ENCODE data around the gene TP73.
"Not testable (repeated sequence)": the region's sequence is repeated elsewhere in the genome, so short reads cannot be mapped to it uniquely, and the experiment has no call there.

Gene TP73

GRCh38 chr1:3742439-3743298 lies 90.4 kb downstream of the TP73 start:
- in situ Hi-C loops (cut with HindIII; ENCODE audit: low pct_ligation_motif_present, low pct_unique_long_range_greater_than_20kb, low sequenced_read_pairs) = no loop called here
- DNase-seq = no peak

GRCh38 chr1:3743421-3743820 lies 91.1 kb downstream of the TP73 start:
- in situ Hi-C loops (cut with HindIII; ENCODE audit: low pct_ligation_motif_present, low pct_unique_long_range_greater_than_20kb, low sequenced_read_pairs) = no loop called here
- DNase-seq = no peak

GRCh38 chr1:3743826-3744225 lies 91.5 kb downstream of the TP73 start:
- no peak for DNase-seq
- in situ Hi-C loops (cut with HindIII; ENCODE audit: low pct_ligation_motif_present, low pct_unique_long_range_greater_than_20kb, low sequenced_read_pairs) = no loop called here

GRCh38 chr1:3744646-3745045 lies 92.3 kb downstream of the TP73 start:
- DNase-seq = no peak
- in situ Hi-C loops (cut with HindIII; ENCODE audit: low pct_ligation_motif_present, low pct_unique_long_range_greater_than_20kb, low sequenced_read_pairs) = no loop called here

GRCh38 chr1:3745071-3745470 lies 92.8 kb downstream of the TP73 start:
- no peak for DNase-seq
- in situ Hi-C loops (cut with HindIII; ENCODE audit: low pct_ligation_motif_present, low pct_unique_long_range_greater_than_20kb, low sequenced_read_pairs) = no loop called here

- no peak for DNase-seq
- in situ Hi-C loops (cut with HindIII; ENCODE audit: low pct_ligation_motif_present, low pct_unique_long_range_greater_than_20kb, low sequenced_read_pairs) = no loop called here
Observed at GRCh38 chr1:3745590-3746381, 93.5 kb downstream of the TP73 start.

- DNase-seq = no peak
- in situ Hi-C loops (cut with HindIII; ENCODE audit: low pct_ligation_motif_present, low pct_unique_long_range_greater_than_20kb, low sequenced_read_pairs) = no loop called here
Observed at GRCh38 chr1:3746389-3746829, 94.1 kb downstream of the TP73 start.

GRCh38 chr1:3746830-3747521 lies 94.7 kb downstream of the TP73 start:
- in situ Hi-C loops (cut with HindIII; ENCODE audit: low pct_ligation_motif_present, low pct_unique_long_range_greater_than_20kb, low sequenced_read_pairs) = no loop called here
- peak; percentile 77 for DNase-seq

GRCh38 chr1:3747522-3747848 lies 95.2 kb downstream of the TP73 start:
- in situ Hi-C loops (cut with HindIII; ENCODE audit: low pct_ligation_motif_present, low pct_unique_long_range_greater_than_20kb, low sequenced_read_pairs) = no loop called here
- no peak for DNase-seq

- in situ Hi-C loops (cut with HindIII; ENCODE audit: low pct_ligation_motif_present, low pct_unique_long_range_greater_than_20kb, low sequenced_read_pairs) = no loop called here
- no peak for DNase-seq
Observed at GRCh38 chr1:3747903-3748302, 95.6 kb downstream of the TP73 start.

GRCh38 chr1:3748316-3748900 lies 96.1 kb downstream of the TP73 start:
- not testable (repeated sequence) for DNase-seq

GRCh38 chr1:3749512-3749911 lies 97.2 kb downstream of the TP73 start:
- in situ Hi-C loops (cut with HindIII; ENCODE audit: low pct_ligation_motif_present, low pct_unique_long_range_greater_than_20kb, low sequenced_read_pairs) = no loop called here
- DNase-seq = no peak

More at GRCh38 chr1:3748316-3748900, 96.1 kb downstream of the TP73 start:
- in situ Hi-C loops (cut with HindIII; ENCODE audit: low pct_ligation_motif_present, low pct_unique_long_range_greater_than_20kb, low sequenced_read_pairs) = not testable (repeated sequence)

- in situ Hi-C loops (cut with HindIII; ENCODE audit: low pct_ligation_motif_present, low pct_unique_long_range_greater_than_20kb, low sequenced_read_pairs) = no loop called here
- no peak for DNase-seq
Observed at GRCh38 chr1:3750741-3751140, 98.4 kb downstream of the TP73 start.

- in situ Hi-C loops (cut with HindIII; ENCODE audit: low pct_ligation_motif_present, low pct_unique_long_range_greater_than_20kb, low sequenced_read_pairs) = no loop called here
- no peak for DNase-seq
Observed at GRCh38 chr1:3752400-3752945, 100.2 kb downstream of the TP73 start, which contains the start of gene CCDC27. Gene CCDC27, plus strand, starts transcription at chr1:3752450. Its CDS starts 32 bp downstream, at chr1:3752482.

GRCh38 chr1:3753656-3754454 lies 101.5 kb downstream of the TP73 start:
- no peak for DNase-seq
- in situ Hi-C loops (cut with HindIII; ENCODE audit: low pct_ligation_motif_present, low pct_unique_long_range_greater_than_20kb, low sequenced_read_pairs) = no loop called here

- DNase-seq = no peak
Observed at GRCh38 chr1:3756394-3756793, 104.1 kb downstream of the TP73 start.

GRCh38 chr1:3759164-3759563 lies 106.8 kb downstream of the TP73 start:
- in situ Hi-C loops (cut with HindIII; ENCODE audit: low pct_ligation_motif_present, low pct_unique_long_range_greater_than_20kb, low sequenced_read_pairs) = no loop called here
- no peak for DNase-seq

More at GRCh38 chr1:3756394-3756793, 104.1 kb downstream of the TP73 start:
- in situ Hi-C loops (cut with HindIII; ENCODE audit: low pct_ligation_motif_present, low pct_unique_long_range_greater_than_20kb, low sequenced_read_pairs) = no loop called here

- DNase-seq = no peak
- in situ Hi-C loops (cut with HindIII; ENCODE audit: low pct_ligation_motif_present, low pct_unique_long_range_greater_than_20kb, low sequenced_read_pairs) = no loop called here
Observed at GRCh38 chr1:3759796-3760195, 107.5 kb downstream of the TP73 start.

All from ACHN (cell line).